Lung (tissue), 12 donors: ENCODE data around the gene CLEC2B. TPM values are rescaled to one million over a fixed set of nuclear protein-coding genes. Genes with fewer than 3 reads are reported as not detected.

Source experiments
- ATAC-seq: fragments of 200-7000 bp; cut with Tn5 transposase; one replicate; pipeline ENCODE4 v1.9.1; 2020; ENCODE audit warnings: moderate number of reproducible peaks; ENCODE audit not compliant: insufficient read depth, low FRiP score
- DNase-seq, 3 donors: peaks; one replicate each; pipeline ENCODE4 v3.0.0-alpha.2; 2013 to 2017
- H3K27ac ChIP-seq, 2 donors: one replicate each; pipeline ENCODE4 v1.5.1; 2013; ENCODE audit warnings: mild to moderate bottlenecking in 2 of 2, moderate library complexity in 2 of 2, control low read depth in 1 of 2, inconsistent platforms in 1 of 2, low read depth in 1 of 2, low read length in 1 of 2
- H3K27me3 ChIP-seq, 3 donors: one replicate each; pipeline ENCODE4 v1.5.1; 2013; ENCODE audit warnings: low read length in 2 of 3; ENCODE audit not compliant: control insufficient read depth in 3 of 3, insufficient read depth in 3 of 3
- H3K36me3 ChIP-seq, 4 donors: one replicate each; pipeline ENCODE4 v1.5.1; 2013; ENCODE audit warnings: low read length in 4 of 4, mild to moderate bottlenecking in 1 of 4, moderate library complexity in 1 of 4; ENCODE audit not compliant: control insufficient read depth in 4 of 4, insufficient read depth in 4 of 4
- H3K4me1 ChIP-seq, 5 donors: one replicate each; pipeline ENCODE4 v1.5.1; 2013; ENCODE audit warnings: low read length in 5 of 5, mild to moderate bottlenecking in 2 of 5, moderate library complexity in 1 of 5; ENCODE audit not compliant: control insufficient read depth in 5 of 5, insufficient read depth in 5 of 5
- H3K4me3 ChIP-seq: one replicate; pipeline ENCODE4 v1.5.1; 2013; ENCODE audit warnings: mild to moderate bottlenecking, control low read depth, moderate library complexity
- H3K9ac ChIP-seq, 2 donors: one replicate each; pipeline ENCODE4 v1.5.1; 2013; ENCODE audit warnings: low read length in 2 of 2, control low read depth in 1 of 2; ENCODE audit not compliant: insufficient read depth in 1 of 2
- H3K9me3 ChIP-seq, 4 donors: one replicate each; pipeline ENCODE4 v1.5.1; 2013; ENCODE audit warnings: low read length in 3 of 4, mild to moderate bottlenecking in 1 of 4, moderate library complexity in 1 of 4; ENCODE audit not compliant: control insufficient read depth in 4 of 4, insufficient read depth in 3 of 4
- WGBS, 2 donors: extraction: QIAGEN DNeasy Blood & Tissue Kit; methylation state at CpG; one replicate each; pipeline ENCODE4 v1.1.7; 2013; 5-methylcytosine and 5-hydroxymethylcytosine counted together
- polyA plus RNA-seq, 2 donors: library from polyadenylated mRNA; stranded (reverse); fragments of 200-250 nt; gene quantifications; one replicate each; pipeline ENCODE4 v1.2.1, GENCODE V29; 2013
- total RNA-seq, 2 donors: library from RNA; depleted of rRNA in 1 of 2; stranded (reverse); fragments of >200 nt in 1 of 2; gene quantifications; one replicate each; pipeline ENCODE4 v1.2.1, GENCODE V29; 2014 to 2021
- TF ChIP-seq, protein P1 (sequence below): IDR thresholded peaks from 2 replicates; pipeline ENCODE4 v1.5.1; 2012; ENCODE audit warnings: mild to moderate bottlenecking; ENCODE audit errors: control extremely low read depth, extremely low read depth
- donor health status: control.
- donor health status: control.
- donor health status: Bipolar disorder and iron deficiency.
- donor health status: healthy.
- donor health status: DM: yes; HTN: yes; CAD: no.

CLEC2B gene
- total and polyA plus RNA-seq, 4 donors = 14.1 to 70.1 (median 18.0) TPM

GRCh38 chr12:9868311-9868801, 798 bp downstream of the CLEC2B start:
- no peak overlapping the region for H3K4me3 ChIP-seq
- 15 to 41% methylated on average over 11 of the region's 11 CpGs for WGBS, 2 donors
- no peak for ATAC-seq

GRCh38 chr12:9867531-9867930, 1.6 kb downstream of the CLEC2B start:
- Histone ChIP-seq H3K27ac (no peak overlapping the region), H3K4me1 (no peaks in the 10 kb centered on the region), H3K4me3 (no peak overlapping the region), H3K27me3 (no peaks in the 10 kb centered on the region), H3K36me3 (no peaks in the 10 kb centered on the region), H3K9me3 (no peaks in the 10 kb centered on the region), H3K9ac (peak overlapping the region in 1 of 2 donors; percentile 47)
- no peak for ATAC-seq
- WGBS, 2 donors = 10 to 28% methylated on average over 4 of the region's 4 CpGs
- TF ChIP-seq, protein P1, sequence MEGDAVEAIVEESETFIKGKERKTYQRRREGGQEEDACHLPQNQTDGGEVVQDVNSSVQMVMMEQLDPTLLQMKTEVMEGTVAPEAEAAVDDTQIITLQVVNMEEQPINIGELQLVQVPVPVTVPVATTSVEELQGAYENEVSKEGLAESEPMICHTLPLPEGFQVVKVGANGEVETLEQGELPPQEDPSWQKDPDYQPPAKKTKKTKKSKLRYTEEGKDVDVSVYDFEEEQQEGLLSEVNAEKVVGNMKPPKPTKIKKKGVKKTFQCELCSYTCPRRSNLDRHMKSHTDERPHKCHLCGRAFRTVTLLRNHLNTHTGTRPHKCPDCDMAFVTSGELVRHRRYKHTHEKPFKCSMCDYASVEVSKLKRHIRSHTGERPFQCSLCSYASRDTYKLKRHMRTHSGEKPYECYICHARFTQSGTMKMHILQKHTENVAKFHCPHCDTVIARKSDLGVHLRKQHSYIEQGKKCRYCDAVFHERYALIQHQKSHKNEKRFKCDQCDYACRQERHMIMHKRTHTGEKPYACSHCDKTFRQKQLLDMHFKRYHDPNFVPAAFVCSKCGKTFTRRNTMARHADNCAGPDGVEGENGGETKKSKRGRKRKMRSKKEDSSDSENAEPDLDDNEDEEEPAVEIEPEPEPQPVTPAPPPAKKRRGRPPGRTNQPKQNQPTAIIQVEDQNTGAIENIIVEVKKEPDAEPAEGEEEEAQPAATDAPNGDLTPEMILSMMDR = no peak
- peak in 2 of 3 donors; percentile 30 to 33 for DNase-seq

More at GRCh38 chr12:9868311-9868801, 798 bp downstream of the CLEC2B start:
- TF ChIP-seq, protein P1 = no peak
- Histone ChIP-seq H3K27ac (peak overlapping the region in 1 of 2 donors; percentile 21), H3K36me3 (no peaks in the 10 kb centered on the region), H3K9me3 (no peaks in the 10 kb centered on the region), H3K27me3 (no peaks in the 10 kb centered on the region), H3K9ac (peak overlapping the region in 1 of 2 donors; percentile 95), H3K4me1 (no peaks in the 10 kb centered on the region)
- DNase-seq = peak in 2 of 3 donors; percentile 21 to 47

GRCh38 chr12:9866860-9867269, 2.3 kb downstream of the CLEC2B start:
- DNase-seq = peak in 2 of 3 donors; percentile 5 to 12
- H3K4me1 ChIP-seq = no peaks in the 10 kb centered on the region
- H3K27me3 ChIP-seq = no peaks in the 10 kb centered on the region
- 18 to 37% methylated on average over 4 of the region's 4 CpGs for WGBS, 2 donors
- TF ChIP-seq, protein P1 = no peak
- H3K9ac ChIP-seq = peak overlapping the region in 1 of 2 donors; percentile 47
- H3K27ac ChIP-seq = no peak overlapping the region
- H3K4me3 ChIP-seq = peak overlapping the region; percentile 31
- no peaks in the 10 kb centered on the region for H3K9me3 ChIP-seq
- ATAC-seq = no peak
- no peaks in the 10 kb centered on the region for H3K36me3 ChIP-seq
